ENCODE results near the gene LPP. TPM values are rescaled to one million over a fixed set of nuclear protein-coding genes. Genes with fewer than 3 reads are reported as not detected.

LPP gene
- total and polyA plus RNA-seq, 5 donors from 2014 or later: 14.5 to 102 (median 21.7) TPM

- H3K27me3 Mint-ChIP-seq: no peaks in the 10 kb centered on the region
- no peak overlapping the region for H3K27ac Mint-ChIP-seq
- H3K4me3 Mint-ChIP-seq: no peak overlapping the region
- no peak overlapping the region for H3K27ac ChIP-seq (ENCODE audit: insufficient read depth, low read length, poor library complexity, severe bottlenecking)
- H3K4me1 ChIP-seq (ENCODE audit: control insufficient read depth, insufficient read depth, low read length, poor library complexity, severe bottlenecking): peaks cover 7% of the 10 kb centered on the region
- no peak overlapping the region for H3K4me3 ChIP-seq (ENCODE audit: low read depth, low read length)
- H3K9me3 Mint-ChIP-seq: no peaks in the 10 kb centered on the region
- peaks cover 37% of the 10 kb centered on the region for H3K36me3 Mint-ChIP-seq
- no peak for ATAC-seq (ENCODE audit: low read depth in 2 of 2)
- no peak for DNase-seq
- no peaks in the 10 kb centered on the region for H3K9me3 ChIP-seq (ENCODE audit: control insufficient read depth in 2 of 2, low read length in 2 of 2)
- H3K27me3 ChIP-seq (ENCODE audit: control insufficient read depth, insufficient read depth, low read length): no peaks in the 10 kb centered on the region
- peaks cover 0 to 32% (median 21%) of the 10 kb centered on the region in 4 donors for H3K4me1 Mint-ChIP-seq
- peaks cover 11% of the 10 kb centered on the region for H3K36me3 ChIP-seq (ENCODE audit: control insufficient read depth, insufficient read depth, low read length)
Measured at GRCh38 chr3:188286087-188286513, 132.1 kb downstream of the LPP start.

DNA sequence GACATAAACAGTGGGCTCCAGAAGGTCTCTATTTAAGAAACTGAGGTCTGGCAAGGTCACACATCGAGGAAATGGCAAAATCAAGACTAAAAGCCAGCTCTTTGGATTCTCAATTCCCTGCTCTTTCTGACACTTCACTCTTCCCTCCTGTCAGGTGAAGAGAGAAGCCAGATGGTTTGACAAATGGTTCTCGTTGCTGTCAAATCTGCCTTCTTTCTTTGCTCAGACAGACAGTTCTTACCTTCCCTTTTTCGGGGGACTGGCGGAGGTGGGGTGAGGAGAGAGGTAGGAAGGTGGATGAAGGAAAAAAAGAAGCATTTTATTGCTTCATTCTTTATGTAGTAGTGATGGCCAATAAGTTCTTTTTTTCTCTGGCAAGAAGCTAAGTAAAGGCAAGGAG is 133.4 kb downstream of the LPP start:
- DNase-seq (no peak), ATAC-seq (ENCODE audit: low read depth in 2 of 2) (no peak)
- H3K36me3 ChIP-seq (ENCODE audit: control insufficient read depth, insufficient read depth, low read length): peaks cover 11% of the 10 kb centered on the region
- H3K27me3 ChIP-seq (ENCODE audit: control insufficient read depth, insufficient read depth, low read length): no peaks in the 10 kb centered on the region
- Mint-ChIP-seq H3K4me1 (peaks cover 0 to 36% (median 23%) of the 10 kb centered on the region in 4 donors), H3K9me3 (no peaks in the 10 kb centered on the region), H3K27me3 (no peaks in the 10 kb centered on the region), H3K27ac (no peak overlapping the region), H3K4me3 (no peak overlapping the region), H3K36me3 (peaks cover 46% of the 10 kb centered on the region)
- H3K27ac ChIP-seq (ENCODE audit: insufficient read depth, low read length, poor library complexity, severe bottlenecking): no peak overlapping the region
- no peaks in the 10 kb centered on the region for H3K9me3 ChIP-seq (ENCODE audit: control insufficient read depth in 2 of 2, low read length in 2 of 2)
- no peak overlapping the region for H3K4me3 ChIP-seq (ENCODE audit: low read depth, low read length)
- H3K4me1 ChIP-seq (ENCODE audit: control insufficient read depth, insufficient read depth, low read length, poor library complexity, severe bottlenecking): peaks cover 7% of the 10 kb centered on the region

GRCh38 chr3:188287762-188288505 is 134.0 kb downstream of the LPP start:
- Histone ChIP-seq H3K36me3 (ENCODE audit: control insufficient read depth, insufficient read depth, low read length) (peaks cover 11% of the 10 kb centered on the region), H3K4me1 (ENCODE audit: control insufficient read depth, insufficient read depth, low read length, poor library complexity, severe bottlenecking) (peaks cover 7% of the 10 kb centered on the region), H3K27me3 (ENCODE audit: control insufficient read depth, insufficient read depth, low read length) (no peaks in the 10 kb centered on the region), H3K4me3 (ENCODE audit: low read depth, low read length) (no peak overlapping the region), H3K9me3 (ENCODE audit: control insufficient read depth in 2 of 2, low read length in 2 of 2) (no peaks in the 10 kb centered on the region), H3K27ac (ENCODE audit: insufficient read depth, low read length, poor library complexity, severe bottlenecking) (no peak overlapping the region)
- peaks cover 0 to 34% (median 23%) of the 10 kb centered on the region in 4 donors for H3K4me1 Mint-ChIP-seq
- no peak overlapping the region for H3K27ac Mint-ChIP-seq
- no peaks in the 10 kb centered on the region for H3K9me3 Mint-ChIP-seq
- peaks cover 46% of the 10 kb centered on the region for H3K36me3 Mint-ChIP-seq
- H3K27me3 Mint-ChIP-seq: no peaks in the 10 kb centered on the region
- ATAC-seq (ENCODE audit: low read depth in 2 of 2) (no peak), DNase-seq (no peak)
- H3K4me3 Mint-ChIP-seq: no peak overlapping the region

- no peak for ATAC-seq (ENCODE audit: low read depth in 2 of 2)
- Mint-ChIP-seq H3K4me1 (peaks cover 1 to 29% (median 20%) of the 10 kb centered on the region in 4 donors), H3K36me3 (peaks cover 44% of the 10 kb centered on the region), H3K27ac (no peak overlapping the region), H3K27me3 (no peaks in the 10 kb centered on the region), H3K4me3 (no peak overlapping the region), H3K9me3 (no peaks in the 10 kb centered on the region)
- no peak for DNase-seq
- Histone ChIP-seq H3K9me3 (ENCODE audit: control insufficient read depth in 2 of 2, low read length in 2 of 2) (no peaks in the 10 kb centered on the region), H3K36me3 (ENCODE audit: control insufficient read depth, insufficient read depth, low read length) (peaks cover 11% of the 10 kb centered on the region), H3K4me3 (ENCODE audit: low read depth, low read length) (no peak overlapping the region), H3K27me3 (ENCODE audit: control insufficient read depth, insufficient read depth, low read length) (no peaks in the 10 kb centered on the region), H3K4me1 (ENCODE audit: control insufficient read depth, insufficient read depth, low read length, poor library complexity, severe bottlenecking) (no peaks in the 10 kb centered on the region), H3K27ac (ENCODE audit: insufficient read depth, low read length, poor library complexity, severe bottlenecking) (no peak overlapping the region)
Measured at GRCh38 chr3:188292251-188292650, 138.3 kb downstream of the LPP start.

DNA sequence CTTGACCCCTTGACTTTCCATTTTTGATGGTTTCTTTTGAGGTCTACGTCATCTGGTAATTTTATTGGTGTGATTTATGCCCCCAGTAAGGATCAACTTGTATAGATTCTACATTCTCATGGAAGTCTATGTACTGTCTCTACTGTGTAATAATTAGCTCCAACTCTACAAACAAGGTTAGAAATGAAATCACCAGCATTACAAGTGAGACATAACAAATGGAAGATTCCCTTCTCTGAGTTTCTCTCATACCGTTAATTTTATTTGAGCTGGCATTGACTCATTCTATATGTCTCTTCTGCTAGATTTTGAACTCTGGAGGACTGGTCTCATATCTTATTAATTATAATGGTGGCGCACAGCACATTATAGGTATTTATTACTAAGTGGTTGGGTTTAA is 138.9 kb downstream of the LPP start:
- peaks cover 7 to 33% (median 25%) of the 10 kb centered on the region in 4 donors for H3K4me1 Mint-ChIP-seq
- no peak overlapping the region for H3K27ac ChIP-seq (ENCODE audit: insufficient read depth, low read length, poor library complexity, severe bottlenecking)
- ATAC-seq (ENCODE audit: low read depth in 2 of 2) (no peak), DNase-seq (no peak)
- H3K4me3 ChIP-seq (ENCODE audit: low read depth, low read length): no peak overlapping the region
- H3K9me3 Mint-ChIP-seq: no peaks in the 10 kb centered on the region
- H3K36me3 Mint-ChIP-seq: peaks cover 41% of the 10 kb centered on the region
- H3K4me3 Mint-ChIP-seq: no peak overlapping the region
- no peaks in the 10 kb centered on the region for H3K9me3 ChIP-seq (ENCODE audit: control insufficient read depth in 2 of 2, low read length in 2 of 2)
- H3K27ac Mint-ChIP-seq: no peak overlapping the region
- H3K27me3 ChIP-seq (ENCODE audit: control insufficient read depth, insufficient read depth, low read length): no peaks in the 10 kb centered on the region
- no peaks in the 10 kb centered on the region for H3K4me1 ChIP-seq (ENCODE audit: control insufficient read depth, insufficient read depth, low read length, poor library complexity, severe bottlenecking)
- no peaks in the 10 kb centered on the region for H3K27me3 Mint-ChIP-seq
- peaks cover 11% of the 10 kb centered on the region for H3K36me3 ChIP-seq (ENCODE audit: control insufficient read depth, insufficient read depth, low read length)

DNA sequence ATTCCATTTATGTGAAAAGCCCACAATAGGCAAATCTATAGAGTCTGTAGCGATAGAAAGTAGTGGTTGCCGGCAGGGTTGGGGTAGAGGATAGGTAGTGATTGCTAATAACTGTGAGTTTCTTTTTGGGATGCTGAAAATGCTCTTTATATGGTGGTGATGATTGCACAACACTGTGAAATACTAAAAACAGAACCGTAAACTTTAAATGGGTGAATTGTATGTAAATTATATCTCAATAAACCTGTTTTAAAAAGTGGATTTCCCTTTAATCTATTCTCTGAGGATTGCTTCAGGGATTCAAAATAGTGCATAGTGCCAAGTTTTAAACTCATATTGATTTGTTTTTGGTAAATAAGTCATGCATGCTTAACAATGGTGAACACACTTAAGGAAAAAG is 140.2 kb downstream of the LPP start:
- H3K4me3 ChIP-seq (ENCODE audit: low read depth, low read length): no peak overlapping the region
- H3K27me3 ChIP-seq (ENCODE audit: control insufficient read depth, insufficient read depth, low read length): no peaks in the 10 kb centered on the region
- peaks cover 7% of the 10 kb centered on the region for H3K4me1 ChIP-seq (ENCODE audit: control insufficient read depth, insufficient read depth, low read length, poor library complexity, severe bottlenecking)
- DNase-seq: no peak
- Mint-ChIP-seq H3K4me3 (no peak overlapping the region), H3K36me3 (peaks cover 36% of the 10 kb centered on the region), H3K4me1 (peaks cover 20 to 45% (median 32%) of the 10 kb centered on the region in 4 donors), H3K27ac (no peak overlapping the region), H3K9me3 (no peaks in the 10 kb centered on the region), H3K27me3 (no peaks in the 10 kb centered on the region)
- ATAC-seq (ENCODE audit: low read depth in 2 of 2): no peak
- peaks cover 11% of the 10 kb centered on the region for H3K36me3 ChIP-seq (ENCODE audit: control insufficient read depth, insufficient read depth, low read length)
- no peak overlapping the region for H3K27ac ChIP-seq (ENCODE audit: insufficient read depth, low read length, poor library complexity, severe bottlenecking)
- no peaks in the 10 kb centered on the region for H3K9me3 ChIP-seq (ENCODE audit: control insufficient read depth in 2 of 2, low read length in 2 of 2)

- H3K9me3 Mint-ChIP-seq: no peaks in the 10 kb centered on the region
- no peak overlapping the region for H3K27ac Mint-ChIP-seq
- no peak overlapping the region for H3K4me3 Mint-ChIP-seq
- no peaks in the 10 kb centered on the region for H3K27me3 ChIP-seq (ENCODE audit: control insufficient read depth, insufficient read depth, low read length)
- H3K36me3 Mint-ChIP-seq: peaks cover 28% of the 10 kb centered on the region
- no peak overlapping the region for H3K27ac ChIP-seq (ENCODE audit: insufficient read depth, low read length, poor library complexity, severe bottlenecking)
- peaks cover 24 to 52% (median 35%) of the 10 kb centered on the region in 4 donors for H3K4me1 Mint-ChIP-seq
- no peaks in the 10 kb centered on the region for H3K27me3 Mint-ChIP-seq
- DNase-seq (no peak), ATAC-seq (ENCODE audit: low read depth in 2 of 2) (no peak)
- H3K36me3 ChIP-seq (ENCODE audit: control insufficient read depth, insufficient read depth, low read length): peaks cover 9% of the 10 kb centered on the region
- H3K9me3 ChIP-seq (ENCODE audit: control insufficient read depth in 2 of 2, low read length in 2 of 2): no peaks in the 10 kb centered on the region
- no peak overlapping the region for H3K4me3 ChIP-seq (ENCODE audit: low read depth, low read length)
- H3K4me1 ChIP-seq (ENCODE audit: control insufficient read depth, insufficient read depth, low read length, poor library complexity, severe bottlenecking): peaks cover 7% of the 10 kb centered on the region
Measured at GRCh38 chr3:188294823-188295487, 141.0 kb downstream of the LPP start.

Data from CD4-positive, CD25-positive, alpha-beta regulatory T cell (primary cell).